K562 (cell line): ENCODE measurements around the gene PPP1R13L. TPM values are rescaled to one million over a fixed set of nuclear protein-coding genes. Genes with fewer than 3 reads are reported as not detected.

Experiments
- BHLHE40 ChIP-seq: IDR thresholded peaks from 2 replicates; pipeline ENCODE4 v1.6.1; 2011; ENCODE audit warnings: low read length, improper control_type of control experiment
- BRCA1 ChIP-seq, 2 experiments: fragments of 450-650 bp in 1 of 2; sonication (generic) in 1 of 2; formaldehyde crosslinking in 1 of 2; IDR thresholded peaks; 2 replicates each; pipeline versions ENCODE4 v1.5.0 to v1.6.1; 2017 to 2020; ENCODE audit warnings: mild to moderate bottlenecking in 1 of 2, missing genetic modification reagents in 1 of 2
- CHD2 ChIP-seq: IDR thresholded peaks from 2 replicates; pipeline ENCODE4 v1.6.1; 2011; ENCODE audit warnings: low read depth, low read length
- CTBP1 ChIP-seq: fragments of 450-650 bp; IDR thresholded peaks from 2 replicates; pipeline ENCODE4 v1.6.1; 2016; ENCODE audit warnings: borderline replicate concordance
- GATA2 ChIP-seq: sonication (generic); formaldehyde crosslinking; IDR thresholded peaks from 2 replicates; pipeline ENCODE4 v1.4.0; 2020; ENCODE audit warnings: mild to moderate bottlenecking, missing genetic modification reagents
- NRF1 ChIP-seq, 2 experiments: fragments of 450-650 bp; IDR thresholded peaks in 1 of 2; conservative IDR thresholded peaks in 1 of 2; 2 replicates each; pipeline ENCODE4 v1.6.1; 2014; ENCODE audit warnings: mild to moderate bottlenecking in 2 of 2
- POLR3G ChIP-seq: IDR thresholded peaks from 2 replicates; pipeline ENCODE4 v1.6.1; 2011; ENCODE audit not compliant: insufficient read length, insufficient replicate concordance; ENCODE audit errors: extremely low read depth
- RBM34 ChIP-seq: fragments of 200-400 bp; formaldehyde crosslinking; IDR thresholded peaks from 2 replicates; pipeline ENCODE4 v1.6.1; 2018; ENCODE audit warnings: low read length, borderline replicate concordance; ENCODE audit not compliant: insufficient read depth
- SETDB1 ChIP-seq: IDR thresholded peaks from one replicate; pipeline ENCODE4 v1.6.1; 2012; ENCODE audit warnings: low read length, control low read depth, inconsistent platforms
- SMAD4 ChIP-seq: fragments of 250-450 bp; sonication (Bioruptor Pico); conservative IDR thresholded peaks from 2 replicates; pipeline ENCODE4 v1.8.0; 2021; ENCODE audit warnings: inconsistent platforms, mild to moderate bottlenecking, moderate library complexity
- SP1 ChIP-seq: sonication (generic); formaldehyde crosslinking; IDR thresholded peaks from 2 replicates; pipeline ENCODE4 v1.8.1; 2022; ENCODE audit warnings: mild to moderate bottlenecking, missing genetic modification reagents
- TGIF2 ChIP-seq: sonication (generic); formaldehyde crosslinking; IDR thresholded peaks from 2 replicates; pipeline ENCODE4 v1.8.1; 2022; ENCODE audit warnings: mild to moderate bottlenecking, missing genetic modification reagents, moderate library complexity
- YY1 ChIP-seq, 3 experiments: IDR thresholded peaks; 2 replicates each; pipeline ENCODE4 v1.6.1; 2011; ENCODE audit warnings: low read length in 2 of 3, mild to moderate bottlenecking in 2 of 3, moderate library complexity in 2 of 3, borderline replicate concordance in 1 of 3, control low read depth in 1 of 3, low read depth in 1 of 3; ENCODE audit not compliant: insufficient read depth in 3 of 3, insufficient replicate concordance in 2 of 3, control insufficient read depth in 1 of 3, insufficient read length in 1 of 3; ENCODE audit errors: extremely low read depth in 1 of 3
- ZFP36 ChIP-seq: fragments of 150-350 bp; IDR thresholded peaks from 2 replicates; pipeline ENCODE4 v1.6.1; 2018; ENCODE audit warnings: low read length, low read depth; ENCODE audit not compliant: partially characterized antibody
- ZNF354B ChIP-seq: fragments of 250-450 bp; sonication (Bioruptor Pico); IDR thresholded peaks from 2 replicates; pipeline ENCODE4 v1.4.0; 2020
- polyA plus RNA-seq, 8 experiments: library from polyadenylated mRNA; depleted of rRNA in 4 of 8; stranded (reverse) in 5 of 8; unstranded in 3 of 8; fragments of >200 nt; fragmentation: Nextera tagmentation in 2 of 8; fragmentation: Illumina TruSeq in 1 of 8; extraction: Ambion mirVana in 2 of 8; extraction: Trizol in 1 of 8; gene quantifications; 2 replicates each; pipeline versions ENCODE4 v1.2.1 to v1.2.3, GENCODE V29; 2011 to 2014; ENCODE audit warnings: inconsistent platforms in 1 of 8, missing spikeins in 1 of 8
- total RNA-seq, 7 experiments: library from RNA; depleted of rRNA in 6 of 7; stranded (reverse); fragments of >200 nt in 6 of 7; fragmentation: Illumina TruSeq in 2 of 7; extraction: Trizol in 2 of 7; gene quantifications; 2 replicates each; pipeline versions ENCODE4 v1.2.1 to v1.2.3, GENCODE V29; 2011 to 2021; ENCODE audit warnings: low replicate concordance in 1 of 7
- TF ChIP-seq, protein P1 (sequence below): IDR thresholded peaks from 3 replicates; pipeline ENCODE4 v1.6.1; 2011; ENCODE audit warnings: borderline replicate concordance, mild to moderate bottlenecking, moderate library complexity; ENCODE audit not compliant: insufficient read length; ENCODE audit errors: extremely low read depth
- TF ChIP-seq, protein P2 (sequence below), 2 experiments: IDR thresholded peaks; 2 replicates each; pipeline ENCODE4 v1.6.1; 2011; ENCODE audit warnings: borderline replicate concordance in 1 of 2, control low read depth in 1 of 2, low read depth in 1 of 2, low read length in 1 of 2, mild to moderate bottlenecking in 1 of 2, mixed read lengths in 1 of 2, moderate library complexity in 1 of 2; ENCODE audit not compliant: insufficient read depth in 1 of 2, insufficient read length in 1 of 2, poor library complexity in 1 of 2, severe bottlenecking in 1 of 2; ENCODE audit errors: extremely low read depth in 1 of 2
- TF ChIP-seq, protein P3 (sequence below): sonication (generic); formaldehyde crosslinking; IDR thresholded peaks from 2 replicates; pipeline ENCODE4 v1.8.0; 2022; ENCODE audit warnings: mild to moderate bottlenecking, missing genetic modification reagents
- TF ChIP-seq, protein P4 (sequence below): fragments of 450-650 bp; conservative IDR thresholded peaks from 2 replicates; pipeline ENCODE4 v1.6.1; 2016; ENCODE audit warnings: missing genetic modification characterization, low read depth, mild to moderate bottlenecking, control low read depth, missing compliant biosample characterization

Gene PPP1R13L
- total and polyA plus RNA-seq, 9 of the 15 experiments (the other 6 are each of a cell fraction or from before 2014, with no cell fraction given), result 0.32 to 6.7 (median 2.0) TPM

DNA sequence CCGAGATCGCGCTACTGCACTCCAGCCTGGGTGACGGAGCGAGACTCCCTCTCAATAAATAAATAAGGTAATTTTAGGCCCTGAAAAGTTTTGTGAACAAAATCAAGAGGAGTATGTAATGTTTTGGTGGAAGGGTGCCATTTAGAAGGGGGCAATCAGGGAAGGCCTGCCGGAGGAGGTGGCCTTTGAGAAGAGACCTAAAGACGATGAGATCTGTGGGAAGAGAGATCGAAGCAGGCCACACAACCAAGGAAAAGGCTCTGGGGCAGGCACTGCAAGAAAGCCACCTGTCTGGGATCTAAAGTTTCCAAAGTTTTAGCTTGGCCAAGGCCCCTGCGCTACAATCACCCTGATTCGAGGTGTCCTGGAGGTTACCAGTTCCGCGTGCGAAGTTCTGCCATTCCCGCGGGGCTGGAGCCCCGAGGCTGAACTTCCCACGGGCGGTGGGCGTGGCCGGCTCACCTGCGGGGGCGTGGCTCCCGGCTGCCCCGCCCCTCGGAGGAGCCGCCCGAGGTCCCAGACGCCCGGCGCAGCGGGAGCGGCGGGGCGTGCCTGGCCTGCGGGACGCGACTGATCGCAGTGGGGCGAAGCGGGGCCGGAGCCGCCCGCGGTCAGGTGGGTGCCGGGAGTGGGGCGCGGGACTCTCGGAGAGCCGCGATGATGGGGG is 64.5 kb downstream of the PPP1R13L start, which contains the start of gene KLC3 (continued):
- TF ChIP-seq CTBP1 (peak; percentile 72), BHLHE40 (peak; percentile 76), RBM34 (no peak), YY1 (IDR thresholded peaks at IDR 0.05; ENCODE audit: borderline replicate concordance in 1 of 3, control insufficient read depth in 1 of 3, extremely low read depth in 1 of 3, insufficient read depth in 3 of 3, insufficient read length in 1 of 3, insufficient replicate concordance in 2 of 3, low read depth in 1 of 3, low read length in 2 of 3) (peak in 2 of 3 experiments; percentile 5 to 14), POLR3G (no peak), SP1 (CRISPR knock-in tag) (peak; percentile 68; the same call in 1 of the 2 replicates), GATA2 (CRISPR knock-in tag) (0 out of 2 replicates have a peak, but pooled peaks have one; percentile 45), BRCA1 (IDR thresholded peaks at IDR 0.05) (no peak), BRCA1 (CRISPR knock-in tag; IDR thresholded peaks at IDR 0.05) (0 out of 2 replicates have a peak, but pooled peaks have one; percentile 71), TGIF2 (CRISPR knock-in tag) (no peak), SETDB1 (no peak), ZFP36 (peak; percentile 98), CHD2 (peak; percentile 66), NRF1 (conservative IDR thresholded peaks at IDR 0.05 in 1 of 2, IDR thresholded peaks at IDR 0.05 in 1 of 2) (peak in 1 of 2 experiments; percentile 63; a peak in 2 of 4 replicates), SMAD4 (CRISPR knock-in tag) (no peak; the same call in 1 of the 2 replicates), ZNF354B (no peak)
- TF ChIP-seq, protein P1, sequence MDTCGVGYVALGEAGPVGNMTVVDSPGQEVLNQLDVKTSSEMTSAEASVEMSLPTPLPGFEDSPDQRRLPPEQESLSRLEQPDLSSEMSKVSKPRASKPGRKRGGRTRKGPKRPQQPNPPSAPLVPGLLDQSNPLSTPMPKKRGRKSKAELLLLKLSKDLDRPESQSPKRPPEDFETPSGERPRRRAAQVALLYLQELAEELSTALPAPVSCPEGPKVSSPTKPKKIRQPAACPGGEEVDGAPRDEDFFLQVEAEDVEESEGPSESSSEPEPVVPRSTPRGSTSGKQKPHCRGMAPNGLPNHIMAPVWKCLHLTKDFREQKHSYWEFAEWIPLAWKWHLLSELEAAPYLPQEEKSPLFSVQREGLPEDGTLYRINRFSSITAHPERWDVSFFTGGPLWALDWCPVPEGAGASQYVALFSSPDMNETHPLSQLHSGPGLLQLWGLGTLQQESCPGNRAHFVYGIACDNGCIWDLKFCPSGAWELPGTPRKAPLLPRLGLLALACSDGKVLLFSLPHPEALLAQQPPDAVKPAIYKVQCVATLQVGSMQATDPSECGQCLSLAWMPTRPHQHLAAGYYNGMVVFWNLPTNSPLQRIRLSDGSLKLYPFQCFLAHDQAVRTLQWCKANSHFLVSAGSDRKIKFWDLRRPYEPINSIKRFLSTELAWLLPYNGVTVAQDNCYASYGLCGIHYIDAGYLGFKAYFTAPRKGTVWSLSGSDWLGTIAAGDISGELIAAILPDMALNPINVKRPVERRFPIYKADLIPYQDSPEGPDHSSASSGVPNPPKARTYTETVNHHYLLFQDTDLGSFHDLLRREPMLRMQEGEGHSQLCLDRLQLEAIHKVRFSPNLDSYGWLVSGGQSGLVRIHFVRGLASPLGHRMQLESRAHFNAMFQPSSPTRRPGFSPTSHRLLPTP, result no peak
- TF ChIP-seq, protein P2, sequence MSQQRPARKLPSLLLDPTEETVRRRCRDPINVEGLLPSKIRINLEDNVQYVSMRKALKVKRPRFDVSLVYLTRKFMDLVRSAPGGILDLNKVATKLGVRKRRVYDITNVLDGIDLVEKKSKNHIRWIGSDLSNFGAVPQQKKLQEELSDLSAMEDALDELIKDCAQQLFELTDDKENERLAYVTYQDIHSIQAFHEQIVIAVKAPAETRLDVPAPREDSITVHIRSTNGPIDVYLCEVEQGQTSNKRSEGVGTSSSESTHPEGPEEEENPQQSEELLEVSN (IDR thresholded peaks at IDR 0.05; ENCODE audit: borderline replicate concordance in 1 of 2, extremely low read depth in 1 of 2, insufficient read depth in 1 of 2, insufficient read length in 1 of 2, low read depth in 1 of 2, low read length in 1 of 2, poor library complexity in 1 of 2, severe bottlenecking in 1 of 2), result peak; percentile 31 to 83
- TF ChIP-seq, protein P3, sequence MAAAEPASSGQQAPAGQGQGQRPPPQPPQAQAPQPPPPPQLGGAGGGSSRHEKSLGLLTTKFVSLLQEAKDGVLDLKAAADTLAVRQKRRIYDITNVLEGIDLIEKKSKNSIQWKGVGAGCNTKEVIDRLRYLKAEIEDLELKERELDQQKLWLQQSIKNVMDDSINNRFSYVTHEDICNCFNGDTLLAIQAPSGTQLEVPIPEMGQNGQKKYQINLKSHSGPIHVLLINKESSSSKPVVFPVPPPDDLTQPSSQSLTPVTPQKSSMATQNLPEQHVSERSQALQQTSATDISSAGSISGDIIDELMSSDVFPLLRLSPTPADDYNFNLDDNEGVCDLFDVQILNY (CRISPR knock-in tag), result no peak
- TF ChIP-seq, protein P4, sequence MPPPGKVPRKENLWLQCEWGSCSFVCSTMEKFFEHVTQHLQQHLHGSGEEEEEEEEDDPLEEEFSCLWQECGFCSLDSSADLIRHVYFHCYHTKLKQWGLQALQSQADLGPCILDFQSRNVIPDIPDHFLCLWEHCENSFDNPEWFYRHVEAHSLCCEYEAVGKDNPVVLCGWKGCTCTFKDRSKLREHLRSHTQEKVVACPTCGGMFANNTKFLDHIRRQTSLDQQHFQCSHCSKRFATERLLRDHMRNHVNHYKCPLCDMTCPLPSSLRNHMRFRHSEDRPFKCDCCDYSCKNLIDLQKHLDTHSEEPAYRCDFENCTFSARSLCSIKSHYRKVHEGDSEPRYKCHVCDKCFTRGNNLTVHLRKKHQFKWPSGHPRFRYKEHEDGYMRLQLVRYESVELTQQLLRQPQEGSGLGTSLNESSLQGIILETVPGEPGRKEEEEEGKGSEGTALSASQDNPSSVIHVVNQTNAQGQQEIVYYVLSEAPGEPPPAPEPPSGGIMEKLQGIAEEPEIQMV (tag), result no peak
